Astrocyte (in vitro differentiated cells and primary cell): Measurements from ENCODE around the gene RHPN2.

Experiments used
- CTCF ChIP-seq: IDR thresholded peaks from 2 replicates; pipeline ENCODE4 v1.5.1; 2011; ENCODE audit warnings: low read depth, mild to moderate bottlenecking, inconsistent platforms, low read length, moderate library complexity; ENCODE audit not compliant: insufficient read depth
- EZH2 ChIP-seq: IDR thresholded peaks from 2 replicates; pipeline ENCODE4 v1.6.1; 2012; ENCODE audit warnings: mild to moderate bottlenecking, low read length, inconsistent platforms; ENCODE audit not compliant: insufficient read depth

GRCh38 chr19:33048806-33049676, 15.6 kb downstream of the RHPN2 start:
- TF ChIP-seq CTCF = no peak
- no peak for TF ChIP-seq EZH2
